GM23338 (cell line): ENCODE results near the gene INPP5D. TPM values are rescaled to one million over a fixed set of nuclear protein-coding genes. Genes with fewer than 3 reads are reported as not detected.

Experiments used
- ATAC-seq: fragments of 200-7000 bp; cut with Tn5 transposase; 3 replicates; pipeline ENCODE4 v1.9.1; 2020
- DNase-seq: peaks from one replicate; pipeline ENCODE4 v3.0.0-alpha.2; 2015; ENCODE audit warnings: low spot score
- H2AFZ ChIP-seq: fragments of 200-600 bp; sonication (generic); 2 replicates; pipeline ENCODE4 v1.8.0; 2016; ENCODE audit warnings: antibody characterized with exemption, mild to moderate bottlenecking, moderate library complexity
- H3F3A ChIP-seq: fragments of 200-600 bp; sonication (generic); replicated peaks from 2 replicates; pipeline ENCODE4 v1.8.0; 2017; ENCODE audit warnings: antibody characterized with exemption, mixed run types, low read depth
- H3K27ac ChIP-seq: fragments of 200-600 bp; sonication (generic); 2 replicates; pipeline ENCODE4 v1.6.1; 2016; ENCODE audit warnings: low read depth
- H3K27me3 ChIP-seq: fragments of 200-600 bp; sonication (generic); 2 replicates; pipeline ENCODE4 v1.8.0; 2016; ENCODE audit warnings: mild to moderate bottlenecking, mixed run types, moderate library complexity; ENCODE audit not compliant: insufficient read depth
- H3K36me3 ChIP-seq: fragments of 200-600 bp; sonication (generic); 2 replicates; pipeline ENCODE4 v1.8.0; 2016; ENCODE audit warnings: mild to moderate bottlenecking; ENCODE audit not compliant: insufficient read depth
- H3K4me1 ChIP-seq: fragments of 200-600 bp; sonication (generic); 2 replicates; pipeline ENCODE4 v1.8.0; 2016; ENCODE audit warnings: mild to moderate bottlenecking, moderate library complexity; ENCODE audit not compliant: insufficient read depth
- H3K4me2 ChIP-seq: fragments of 200-600 bp; sonication (generic); 2 replicates; pipeline ENCODE4 v1.7.1; 2017; ENCODE audit warnings: mixed run types
- H3K4me3 ChIP-seq: fragments of 200-600 bp; sonication (generic); 2 replicates; pipeline ENCODE4 v1.6.1; 2016; ENCODE audit warnings: mixed run types
- H3K79me2 ChIP-seq: fragments of 200-600 bp; sonication (generic); replicated peaks from 2 replicates; pipeline ENCODE4 v1.8.0; 2017; ENCODE audit warnings: mild to moderate bottlenecking; ENCODE audit not compliant: insufficient read depth
- H3K9me2 ChIP-seq: fragments of 200-600 bp; sonication (generic); 2 replicates; pipeline ENCODE4 v1.8.0; 2017; ENCODE audit not compliant: insufficient read depth
- H4K20me1 ChIP-seq: fragments of 200-600 bp; sonication (generic); replicated peaks from 2 replicates; pipeline ENCODE4 v1.8.0; 2017; ENCODE audit warnings: mild to moderate bottlenecking; ENCODE audit not compliant: insufficient read depth
- H3K27ac Mint-ChIP-seq: 2 replicates; pipeline ENCODE4 v1.8.0; 2020; ENCODE audit warnings: inconsistent platforms, mild to moderate bottlenecking, moderate library complexity, mixed read lengths
- H3K27me3 Mint-ChIP-seq: 3 replicates; pipeline ENCODE4 v1.8.0; 2022; ENCODE audit warnings: low read depth, mild to moderate bottlenecking, moderate library complexity, mixed read lengths, inconsistent platforms; ENCODE audit not compliant: insufficient read depth, poor library complexity
- H3K36me3 Mint-ChIP-seq: 3 replicates; pipeline ENCODE4 v1.8.0; 2021; ENCODE audit warnings: low read depth, mild to moderate bottlenecking, inconsistent platforms, moderate library complexity, mixed read lengths
- H3K4me1 Mint-ChIP-seq: 3 replicates; pipeline ENCODE4 v1.8.0; 2020; ENCODE audit warnings: mild to moderate bottlenecking, inconsistent platforms, mixed read lengths
- H3K4me3 Mint-ChIP-seq: 3 replicates; pipeline ENCODE4 v1.8.0; 2021; ENCODE audit warnings: moderate library complexity, mild to moderate bottlenecking, inconsistent platforms, mixed read lengths
- H3K9me3 Mint-ChIP-seq: 3 replicates; pipeline ENCODE4 v1.8.0; 2020; ENCODE audit warnings: moderate library complexity, mild to moderate bottlenecking, inconsistent platforms, mixed read lengths
- EZH2phosphoT487 ChIP-seq: fragments of 200-600 bp; sonication (generic); IDR thresholded peaks from one replicate; pipeline ENCODE4 v1.8.1; 2018; ENCODE audit warnings: antibody characterized with exemption; ENCODE audit not compliant: unreplicated experiment
- ZNF331 ChIP-seq: fragments of 250-450 bp; sonication (Bioruptor Pico); IDR thresholded peaks from 2 replicates; pipeline ENCODE4 v1.5.0; 2020; ENCODE audit warnings: low read depth, mild to moderate bottlenecking, moderate library complexity
- polyA plus RNA-seq: library from polyadenylated mRNA; unstranded; fragments of >200 nt; fragmentation: Nextera tagmentation; extraction: Ambion mirVana; gene quantifications from 2 replicates; pipeline ENCODE4 v1.2.1, GENCODE V29; 2016
- total RNA-seq: library from RNA; depleted of rRNA; stranded (reverse); fragments of >200 nt; shearing (Covaris generic); gene quantifications from 2 replicates; pipeline ENCODE4 v1.2.3, GENCODE V29; 2014
- TF ChIP-seq, protein P1 (sequence below): fragments of 250-450 bp; sonication (Bioruptor Pico); IDR thresholded peaks from 2 replicates; pipeline ENCODE4 v1.5.0; 2020; ENCODE audit warnings: mild to moderate bottlenecking, moderate library complexity

The INPP5D gene
- total and polyA plus RNA-seq, 2 experiments from 2014 or later: 6.6 to 8.3 TPM

GRCh38 chr2:233162770-233163169 lies 102.6 kb downstream of the INPP5D start (continued):
- TF ChIP-seq, protein P1, sequence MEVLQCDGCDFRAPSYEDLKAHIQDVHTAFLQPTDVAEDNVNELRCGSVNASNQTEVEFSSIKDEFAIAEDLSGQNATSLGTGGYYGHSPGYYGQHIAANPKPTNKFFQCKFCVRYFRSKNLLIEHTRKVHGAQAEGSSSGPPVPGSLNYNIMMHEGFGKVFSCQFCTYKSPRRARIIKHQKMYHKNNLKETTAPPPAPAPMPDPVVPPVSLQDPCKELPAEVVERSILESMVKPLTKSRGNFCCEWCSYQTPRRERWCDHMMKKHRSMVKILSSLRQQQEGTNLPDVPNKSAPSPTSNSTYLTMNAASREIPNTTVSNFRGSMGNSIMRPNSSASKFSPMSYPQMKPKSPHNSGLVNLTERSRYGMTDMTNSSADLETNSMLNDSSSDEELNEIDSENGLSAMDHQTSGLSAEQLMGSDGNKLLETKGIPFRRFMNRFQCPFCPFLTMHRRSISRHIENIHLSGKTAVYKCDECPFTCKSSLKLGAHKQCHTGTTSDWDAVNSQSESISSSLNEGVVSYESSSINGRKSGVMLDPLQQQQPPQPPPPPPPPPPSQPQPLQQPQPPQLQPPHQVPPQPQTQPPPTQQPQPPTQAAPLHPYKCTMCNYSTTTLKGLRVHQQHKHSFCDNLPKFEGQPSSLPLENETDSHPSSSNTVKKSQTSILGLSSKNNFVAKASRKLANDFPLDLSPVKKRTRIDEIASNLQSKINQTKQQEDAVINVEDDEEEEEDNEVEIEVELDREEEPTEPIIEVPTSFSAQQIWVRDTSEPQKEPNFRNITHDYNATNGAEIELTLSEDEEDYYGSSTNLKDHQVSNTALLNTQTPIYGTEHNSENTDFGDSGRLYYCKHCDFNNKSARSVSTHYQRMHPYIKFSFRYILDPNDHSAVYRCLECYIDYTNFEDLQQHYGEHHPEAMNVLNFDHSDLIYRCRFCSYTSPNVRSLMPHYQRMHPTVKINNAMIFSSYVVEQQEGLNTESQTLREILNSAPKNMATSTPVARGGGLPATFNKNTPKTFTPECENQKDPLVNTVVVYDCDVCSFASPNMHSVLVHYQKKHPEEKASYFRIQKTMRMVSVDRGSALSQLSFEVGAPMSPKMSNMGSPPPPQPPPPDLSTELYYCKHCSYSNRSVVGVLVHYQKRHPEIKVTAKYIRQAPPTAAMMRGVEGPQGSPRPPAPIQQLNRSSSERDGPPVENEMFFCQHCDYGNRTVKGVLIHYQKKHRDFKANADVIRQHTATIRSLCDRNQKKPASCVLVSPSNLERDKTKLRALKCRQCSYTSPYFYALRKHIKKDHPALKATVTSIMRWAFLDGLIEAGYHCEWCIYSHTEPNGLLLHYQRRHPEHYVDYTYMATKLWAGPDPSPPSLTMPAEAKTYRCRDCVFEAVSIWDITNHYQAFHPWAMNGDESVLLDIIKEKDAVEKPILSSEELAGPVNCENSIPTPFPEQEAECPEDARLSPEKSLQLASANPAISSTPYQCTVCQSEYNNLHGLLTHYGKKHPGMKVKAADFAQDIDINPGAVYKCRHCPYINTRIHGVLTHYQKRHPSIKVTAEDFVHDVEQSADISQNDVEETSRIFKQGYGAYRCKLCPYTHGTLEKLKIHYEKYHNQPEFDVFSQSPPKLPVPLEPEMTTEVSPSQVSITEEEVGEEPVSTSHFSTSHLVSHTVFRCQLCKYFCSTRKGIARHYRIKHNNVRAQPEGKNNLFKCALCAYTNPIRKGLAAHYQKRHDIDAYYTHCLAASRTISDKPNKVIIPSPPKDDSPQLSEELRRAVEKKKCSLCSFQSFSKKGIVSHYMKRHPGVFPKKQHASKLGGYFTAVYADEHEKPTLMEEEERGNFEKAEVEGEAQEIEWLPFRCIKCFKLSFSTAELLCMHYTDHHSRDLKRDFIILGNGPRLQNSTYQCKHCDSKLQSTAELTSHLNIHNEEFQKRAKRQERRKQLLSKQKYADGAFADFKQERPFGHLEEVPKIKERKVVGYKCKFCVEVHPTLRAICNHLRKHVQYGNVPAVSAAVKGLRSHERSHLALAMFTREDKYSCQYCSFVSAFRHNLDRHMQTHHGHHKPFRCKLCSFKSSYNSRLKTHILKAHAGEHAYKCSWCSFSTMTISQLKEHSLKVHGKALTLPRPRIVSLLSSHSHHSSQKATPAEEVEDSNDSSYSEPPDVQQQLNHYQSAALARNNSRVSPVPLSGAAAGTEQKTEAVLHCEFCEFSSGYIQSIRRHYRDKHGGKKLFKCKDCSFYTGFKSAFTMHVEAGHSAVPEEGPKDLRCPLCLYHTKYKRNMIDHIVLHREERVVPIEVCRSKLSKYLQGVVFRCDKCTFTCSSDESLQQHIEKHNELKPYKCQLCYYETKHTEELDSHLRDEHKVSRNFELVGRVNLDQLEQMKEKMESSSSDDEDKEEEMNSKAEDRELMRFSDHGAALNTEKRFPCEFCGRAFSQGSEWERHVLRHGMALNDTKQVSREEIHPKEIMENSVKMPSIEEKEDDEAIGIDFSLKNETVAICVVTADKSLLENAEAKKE (CRISPR knock-in tag): no peak
- TF ChIP-seq ZNF331 (CRISPR knock-in tag): no peak

DNA sequence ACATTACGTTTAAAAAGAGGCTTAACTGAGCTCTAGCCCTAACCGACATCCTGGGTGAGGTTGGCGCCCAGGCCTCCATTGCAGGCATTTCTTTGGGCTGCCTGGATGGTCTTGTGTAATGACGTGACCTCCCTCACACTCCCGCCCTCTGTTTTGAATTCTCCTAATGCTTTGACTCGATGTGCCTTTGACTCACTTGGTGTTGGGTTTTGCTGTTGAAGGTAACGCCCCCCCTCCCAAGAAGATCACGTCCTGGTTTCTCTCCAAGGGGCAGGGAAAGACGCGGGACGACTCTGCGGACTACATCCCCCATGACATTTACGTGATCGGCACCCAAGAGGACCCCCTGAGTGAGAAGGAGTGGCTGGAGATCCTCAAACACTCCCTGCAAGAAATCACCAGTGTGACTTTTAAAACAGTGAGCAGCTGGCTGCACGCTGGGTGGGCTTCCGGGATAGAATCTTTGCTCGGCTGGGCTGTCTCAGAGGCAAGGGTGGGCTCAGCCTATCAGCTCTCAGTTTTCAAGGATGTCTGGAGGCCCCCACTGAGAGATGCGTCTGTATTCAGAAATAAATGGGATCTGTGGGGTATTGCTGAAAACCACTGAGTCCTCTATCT lies 103.5 kb downstream of the INPP5D start:
- Histone ChIP-seq H3K4me2 (no peak overlapping the region), H3K79me2 (no peaks in the 10 kb centered on the region), H3K36me3 (no peaks in the 10 kb centered on the region), H3K27ac (no peak overlapping the region), H3K4me1 (peaks cover 10% of the 10 kb centered on the region), H3K27me3 (no peaks in the 10 kb centered on the region), H4K20me1 (no peaks in the 10 kb centered on the region), H3K9me2 (no peaks in the 10 kb centered on the region), H2AFZ (no peak overlapping the region), H3K4me3 (no peak overlapping the region), H3F3A (no peaks in the 10 kb centered on the region)
- no peak for DNase-seq
- ATAC-seq: no peak
- TF ChIP-seq, protein P1 (CRISPR knock-in tag): no peak
- no peak for TF ChIP-seq EZH2phosphoT487
- Mint-ChIP-seq H3K4me3 (no peak overlapping the region), H3K9me3 (no peaks in the 10 kb centered on the region), H3K4me1 (peaks cover 5% of the 10 kb centered on the region; the same call in 1 of the 3 replicates), H3K27ac (no peak overlapping the region), H3K36me3 (peaks cover 3% of the 10 kb centered on the region; the same call in 1 of the 3 replicates), H3K27me3 (peaks cover 6% of the 10 kb centered on the region)
